ENCODE data around the gene CDK19. TPM values are rescaled to one million over a fixed set of nuclear protein-coding genes. Genes with fewer than 3 reads are reported as not detected.
A peak's percentile ranks its signal among the peaks of the same experiment; 100 is the strongest.

The CDK19 gene
- total and polyA plus RNA-seq, 10 of the 15 experiments (the other 5 are each of a cell fraction or from before 2014, with no cell fraction given) = 4.6 to 21.4 (median 12.4) TPM

GRCh38 chr6:110714143-110714542 is 101.1 kb downstream of the CDK19 start:
- H4K20me1 ChIP-seq (ENCODE audit: control insufficient read depth, insufficient read depth) = no peaks in the 10 kb centered on the region
- no peaks in the 10 kb centered on the region for H3K27me3 ChIP-seq (replicated peaks in 1 of 2; ENCODE audit: control insufficient read depth in 2 of 2, insufficient read depth in 2 of 2, low read length in 1 of 2)
- ChIA-PET CTCF (interaction anchor here (0.6 to 1.1 kb wide), 2 partner anchors 8 to 164 kb away, joined by 3 read pairs; no protein-coding TSS in a partner anchor), SMC1A (ENCODE audit: uncharacterized antibody, unreplicated experiment) (interaction anchor here (0.9 kb wide), 1 partner anchor 164 kb away, joined by 3 read pairs; no protein-coding TSS in a partner anchor), RAD21 (ENCODE audit: unreplicated experiment) (no interaction called here), POLR2A (no interaction called here)
- ATAC-seq (no peak; the same call in 2 of the 3 replicates), DNase-seq (ENCODE audit: low read depth, low spot score) (no peak), FAIRE-seq (no peak)
- WGBS (ENCODE audit: insufficient coverage, insufficient replicate concordance, low lambda C conversion rate, missing lambda C conversion rate) = 4% methylated on average over 1 of the region's 1 CpG
- 0 out of 2 replicates have a peak, but pooled peaks cover 3% of the 10 kb centered on the region for H3K4me1 ChIP-seq (ENCODE audit: control insufficient read depth, insufficient read depth, low read length)
- no peak overlapping the region for H3K9ac ChIP-seq (ENCODE audit: control insufficient read depth, insufficient read depth, low read length)
- no peaks in the 10 kb centered on the region for H3K36me3 ChIP-seq (ENCODE audit: control insufficient read depth in 2 of 2, insufficient read depth in 2 of 2, low read length in 1 of 2)
- no TSS peak for BruUV-seq (replicated peaks)
- TF ChIP-seq SRF (IDR thresholded peaks at IDR 0.05; ENCODE audit: low read depth in 2 of 2, low read length in 2 of 2) (0 out of 4 replicates have a peak, but pooled peaks of 1 of the 2 experiments have one; percentile 48), CUX1 (IDR thresholded peaks at IDR 0.05; ENCODE audit: insufficient replicate concordance, low read depth, low read length) (no peak), EED (IDR thresholded peaks at IDR 0.05; ENCODE audit: low read depth) (no peak), RB1 (IDR thresholded peaks at IDR 0.05; ENCODE audit: borderline replicate concordance) (no peak), MEF2B (IDR thresholded peaks at IDR 0.05; ENCODE audit: partially characterized antibody, poor library complexity, severe bottlenecking) (peak; percentile 75)
- H3K4me3 ChIP-seq = no peak overlapping the region
- H3K27ac ChIP-seq (ENCODE audit: control insufficient read depth, insufficient read depth) = no peak overlapping the region
- no peak overlapping the region for H3K4me2 ChIP-seq (ENCODE audit: control insufficient read depth, insufficient read depth)
- intact Hi-C loops (cut with micrococcal nuclease; ENCODE audit: unreplicated experiment) (no loop called here), in situ Hi-C loops (cut with MboI) (no loop called here)
- no peaks in the 10 kb centered on the region for H3K79me2 ChIP-seq (ENCODE audit: control insufficient read depth, insufficient read depth, low read length)
- H3K9me3 ChIP-seq (replicated peaks; ENCODE audit: control insufficient read depth, insufficient read depth, low read length) = no peaks in the 10 kb centered on the region
- H2AFZ ChIP-seq (ENCODE audit: control insufficient read depth, low read depth, low read length) = no peak overlapping the region

All from GM12878 (cell line).